Measurements from ENCODE around the gene APOBEC3A. TPM values are rescaled to one million over a fixed set of nuclear protein-coding genes. Genes with fewer than 3 reads are reported as not detected.

APOBEC3A gene
- total RNA-seq, 1 experiment from 2014 or later: not detected

- H3K27me3 Mint-ChIP-seq (ENCODE audit: insufficient read depth, unreplicated experiment): peaks cover 89% of the 10 kb centered on the region
- BruUV-seq (replicated peaks): no TSS peak
- POLR2A ChIA-PET: no interaction called here
- H3K4me3 Mint-ChIP-seq (ENCODE audit: unreplicated experiment): no peak overlapping the region
- no peaks in the 10 kb centered on the region for H3K36me3 Mint-ChIP-seq (ENCODE audit: insufficient read depth, unreplicated experiment)
- H3K9me3 Mint-ChIP-seq (ENCODE audit: unreplicated experiment): no peaks in the 10 kb centered on the region
- peaks cover 7% of the 10 kb centered on the region for H3K4me1 Mint-ChIP-seq (ENCODE audit: insufficient read depth, unreplicated experiment)
- no peak for TF ChIP-seq CTCF (IDR thresholded peaks at IDR 0.05; ENCODE audit: unreplicated experiment)
- DNase-seq (ENCODE audit: unreplicated experiment): no peak
- CTCF ChIA-PET: interaction anchor here (0.9 to 1.2 kb wide), 2 partner anchors 12 to 32 kb away, joined by 3 read pairs; no protein-coding TSS in a partner anchor
- no peak overlapping the region for H3K27ac Mint-ChIP-seq (ENCODE audit: low read depth, unreplicated experiment)
- intact Hi-C loops (cut with micrococcal nuclease): no loop called here
Observed at GRCh38 chr22:38941488-38941987, 15.9 kb upstream of the APOBEC3A start.

- Mint-ChIP-seq H3K4me1 (ENCODE audit: insufficient read depth, unreplicated experiment) (peaks cover 7% of the 10 kb centered on the region), H3K4me3 (ENCODE audit: unreplicated experiment) (no peak overlapping the region), H3K27ac (ENCODE audit: low read depth, unreplicated experiment) (no peak overlapping the region), H3K36me3 (ENCODE audit: insufficient read depth, unreplicated experiment) (no peaks in the 10 kb centered on the region), H3K9me3 (ENCODE audit: unreplicated experiment) (no peaks in the 10 kb centered on the region), H3K27me3 (ENCODE audit: insufficient read depth, unreplicated experiment) (peaks cover 89% of the 10 kb centered on the region)
- POLR2A ChIA-PET: no interaction called here
- intact Hi-C loops (cut with micrococcal nuclease): no loop called here
- DNase-seq (ENCODE audit: unreplicated experiment): no peak
- BruUV-seq (replicated peaks): no TSS peak
- TF ChIP-seq CTCF (IDR thresholded peaks at IDR 0.05; ENCODE audit: unreplicated experiment): no peak
- CTCF ChIA-PET: interaction anchor here (0.9 to 1.4 kb wide), 2 partner anchors 31 to 61 kb away, joined by 3 to 5 read pairs; no protein-coding TSS in a partner anchor
Observed at GRCh38 chr22:38942702-38943101, 14.7 kb upstream of the APOBEC3A start.

GRCh38 chr22:38943201-38943600 is 14.2 kb upstream of the APOBEC3A start:
- no peak overlapping the region for H3K27ac Mint-ChIP-seq (ENCODE audit: low read depth, unreplicated experiment)
- H3K36me3 Mint-ChIP-seq (ENCODE audit: insufficient read depth, unreplicated experiment): no peaks in the 10 kb centered on the region
- ChIA-PET POLR2A (no interaction called here), CTCF (interaction anchor here (0.6 to 1.4 kb wide), 3 partner anchors 30 to 173 kb away, joined by 3 to 5 read pairs (median 3); no protein-coding TSS in a partner anchor)
- no TSS peak for BruUV-seq (replicated peaks)
- intact Hi-C loops (cut with micrococcal nuclease): no loop called here
- peaks cover 89% of the 10 kb centered on the region for H3K27me3 Mint-ChIP-seq (ENCODE audit: insufficient read depth, unreplicated experiment)
- no peak for TF ChIP-seq CTCF (IDR thresholded peaks at IDR 0.05; ENCODE audit: unreplicated experiment)
- no peak for DNase-seq (ENCODE audit: unreplicated experiment)
- H3K4me1 Mint-ChIP-seq (ENCODE audit: insufficient read depth, unreplicated experiment): peaks cover 7% of the 10 kb centered on the region
- H3K4me3 Mint-ChIP-seq (ENCODE audit: unreplicated experiment): no peak overlapping the region
- H3K9me3 Mint-ChIP-seq (ENCODE audit: unreplicated experiment): no peaks in the 10 kb centered on the region

- DNase-seq (ENCODE audit: unreplicated experiment): no peak
- no peak overlapping the region for H3K4me3 Mint-ChIP-seq (ENCODE audit: unreplicated experiment)
- CTCF ChIA-PET: interaction anchor here (0.7 kb wide), 1 partner anchor 9 kb away, joined by 3 read pairs; no protein-coding TSS in a partner anchor
- POLR2A ChIA-PET: no interaction called here
- no peaks in the 10 kb centered on the region for H3K9me3 Mint-ChIP-seq (ENCODE audit: unreplicated experiment)
- peaks cover 7% of the 10 kb centered on the region for H3K4me1 Mint-ChIP-seq (ENCODE audit: insufficient read depth, unreplicated experiment)
- no TSS peak for BruUV-seq (replicated peaks)
- no peaks in the 10 kb centered on the region for H3K36me3 Mint-ChIP-seq (ENCODE audit: insufficient read depth, unreplicated experiment)
- H3K27me3 Mint-ChIP-seq (ENCODE audit: insufficient read depth, unreplicated experiment): peaks cover 88% of the 10 kb centered on the region
- intact Hi-C loops (cut with micrococcal nuclease): no loop called here
- no peak overlapping the region for H3K27ac Mint-ChIP-seq (ENCODE audit: low read depth, unreplicated experiment)
- TF ChIP-seq CTCF (IDR thresholded peaks at IDR 0.05; ENCODE audit: unreplicated experiment): no peak
Observed at GRCh38 chr22:38943882-38944281, 13.5 kb upstream of the APOBEC3A start.

Measured in MCF 10A (cell line).